Mesenchymal stem cell (in vitro differentiated cells and primary cell): ENCODE measurements around the gene WBP1L.
"Not testable (repeated sequence)": the region's sequence is repeated elsewhere in the genome, so short reads cannot be mapped to it uniquely, and the experiment has no call there.

Experiments
- DNase-seq: peaks from one replicate; pipeline ENCODE4 v3.0.0-alpha.2; 2013
- H2AFZ ChIP-seq: one replicate; pipeline ENCODE4 v1.6.1; 2013; ENCODE audit warnings: low read depth, mild to moderate bottlenecking, control low read depth, inconsistent platforms, low read length, moderate library complexity
- H2AK5ac ChIP-seq: 2 replicates; pipeline ENCODE4 v1.6.1; 2013; ENCODE audit warnings: low read length, moderate library complexity, mild to moderate bottlenecking, inconsistent platforms; ENCODE audit not compliant: severe bottlenecking
- H2BK120ac ChIP-seq: one replicate; pipeline ENCODE4 v1.6.1; 2013; ENCODE audit warnings: low read depth, mild to moderate bottlenecking, inconsistent platforms, low read length, moderate library complexity
- H2BK12ac ChIP-seq, 2 experiments: one replicate each; pipeline ENCODE4 v1.6.1; 2013; ENCODE audit warnings: inconsistent platforms in 2 of 2, low read length in 2 of 2, mild to moderate bottlenecking in 2 of 2, moderate library complexity in 2 of 2, control low read depth in 1 of 2
- H2BK15ac ChIP-seq: one replicate; pipeline ENCODE4 v1.6.1; 2013; ENCODE audit warnings: mild to moderate bottlenecking, low read depth, inconsistent platforms; ENCODE audit not compliant: poor library complexity, severe bottlenecking
- H2BK5ac ChIP-seq: 2 replicates; pipeline ENCODE4 v1.6.1; 2013; ENCODE audit warnings: low read depth, mild to moderate bottlenecking, low read length, control low read depth, inconsistent platforms; ENCODE audit not compliant: poor library complexity, severe bottlenecking
- H3K14ac ChIP-seq, 2 experiments: one replicate each; pipeline ENCODE4 v1.6.1; 2013; ENCODE audit warnings: inconsistent platforms in 2 of 2, low read length in 2 of 2, control low read depth in 1 of 2, mild to moderate bottlenecking in 1 of 2, moderate library complexity in 1 of 2
- H3K18ac ChIP-seq, 2 experiments: one replicate each; pipeline ENCODE4 v1.6.1; 2013; ENCODE audit warnings: inconsistent platforms in 2 of 2, low read length in 2 of 2, control low read depth in 1 of 2, low read depth in 1 of 2, mild to moderate bottlenecking in 1 of 2
- H3K23ac ChIP-seq, 2 experiments: one replicate each; pipeline ENCODE4 v1.6.1; 2013; ENCODE audit warnings: inconsistent platforms in 2 of 2, low read length in 2 of 2, mild to moderate bottlenecking in 2 of 2, moderate library complexity in 2 of 2, control low read depth in 1 of 2
- H3K27ac ChIP-seq: 2 replicates; pipeline ENCODE4 v1.5.1; 2013; ENCODE audit warnings: mild to moderate bottlenecking, moderate library complexity, low read length, control low read depth, inconsistent platforms; ENCODE audit not compliant: poor library complexity, severe bottlenecking
- H3K27me3 ChIP-seq, 2 experiments: 2 replicates each; pipeline versions ENCODE4 v1.6.1 to v1.7.0; 2013; ENCODE audit warnings: low read length in 2 of 2, mild to moderate bottlenecking in 2 of 2, moderate library complexity in 2 of 2, control low read depth in 1 of 2, inconsistent platforms in 1 of 2; ENCODE audit not compliant: control insufficient read depth in 1 of 2, insufficient read depth in 1 of 2
- H3K36me3 ChIP-seq, 2 experiments: 2 replicates each; pipeline versions ENCODE4 v1.6.1 to v1.7.0; 2013; ENCODE audit warnings: low read length in 2 of 2, control low read depth in 1 of 2, inconsistent platforms in 1 of 2, low read depth in 1 of 2, mild to moderate bottlenecking in 1 of 2; ENCODE audit not compliant: insufficient read depth in 2 of 2, control insufficient read depth in 1 of 2
- H3K4ac ChIP-seq, 2 experiments: one replicate each; pipeline ENCODE4 v1.6.1; 2013; ENCODE audit warnings: inconsistent platforms in 2 of 2, low read length in 2 of 2, mild to moderate bottlenecking in 2 of 2, moderate library complexity in 2 of 2, control low read depth in 1 of 2, low read depth in 1 of 2
- H3K4me1 ChIP-seq: 2 replicates; pipeline ENCODE4 v1.6.1; 2013; ENCODE audit warnings: low read depth, low read length, control low read depth; ENCODE audit not compliant: control insufficient read depth, insufficient read depth
- H3K4me2 ChIP-seq: 2 replicates; pipeline ENCODE4 v1.6.1; 2013; ENCODE audit warnings: low read length, mild to moderate bottlenecking, inconsistent platforms; ENCODE audit not compliant: poor library complexity, severe bottlenecking
- H3K4me3 ChIP-seq, 2 experiments: 2 replicates each; pipeline versions ENCODE4 v1.5.1 to v1.7.0; 2013; ENCODE audit warnings: low read length in 2 of 2, mild to moderate bottlenecking in 2 of 2, control low read depth in 1 of 2, low read depth in 1 of 2; ENCODE audit not compliant: insufficient read depth in 1 of 2
- H3K79me1 ChIP-seq: replicated peaks from 2 replicates; pipeline ENCODE4 v1.6.1; 2013; ENCODE audit warnings: mild to moderate bottlenecking, control low read depth, low read length, inconsistent platforms; ENCODE audit not compliant: poor library complexity, severe bottlenecking
- H3K9ac ChIP-seq: 2 replicates; pipeline ENCODE4 v1.7.0; 2013; ENCODE audit warnings: mild to moderate bottlenecking, low read length, moderate library complexity
- H3K9me3 ChIP-seq: 2 replicates; pipeline ENCODE4 v1.7.0; 2013; ENCODE audit warnings: mild to moderate bottlenecking, low read length; ENCODE audit not compliant: control insufficient read depth
- H4K8ac ChIP-seq: one replicate; pipeline ENCODE4 v1.6.1; 2013; ENCODE audit warnings: inconsistent platforms, mild to moderate bottlenecking, low read length, moderate library complexity
- H4K91ac ChIP-seq: one replicate; pipeline ENCODE4 v1.6.1; 2013; ENCODE audit warnings: mild to moderate bottlenecking, low read length, inconsistent platforms
- WGBS: methylation state at CpG from one replicate; pipeline ENCODE4 v1.1.7; 2013; ENCODE audit warnings: mixed read lengths; 5-methylcytosine and 5-hydroxymethylcytosine counted together

WBP1L gene

GRCh38 chr10:102835007-102835482, 91.3 kb downstream of the WBP1L start:
- H3K4me3 ChIP-seq, result no peak overlapping the region
- peaks cover 13% of the 10 kb centered on the region for H3K9me3 ChIP-seq
- no peaks in the 10 kb centered on the region for H3K36me3 ChIP-seq
- H2BK12ac ChIP-seq, result no peak overlapping the region
- no peak overlapping the region for H3K14ac ChIP-seq
- H2AFZ ChIP-seq, result no peak overlapping the region
- H2BK5ac ChIP-seq, result no peak overlapping the region
- H3K27me3 ChIP-seq, result peaks cover 5 to 17% of the 10 kb centered on the region in 2 experiments
- H4K91ac ChIP-seq, result no peak overlapping the region
- H3K18ac ChIP-seq, result no peak overlapping the region
- 72% methylated on average over 11 of the region's 11 CpGs for WGBS
- no peak overlapping the region for H3K4ac ChIP-seq
- no peak overlapping the region for H3K9ac ChIP-seq
- H2AK5ac ChIP-seq, result no peak overlapping the region
- no peak overlapping the region for H2BK120ac ChIP-seq
- H3K4me2 ChIP-seq, result no peak overlapping the region
- DNase-seq, result peak; percentile 80
- H3K27ac ChIP-seq, result no peak overlapping the region
- H4K8ac ChIP-seq, result no peak overlapping the region
- no peaks in the 10 kb centered on the region for H3K4me1 ChIP-seq
- H2BK15ac ChIP-seq, result no peak overlapping the region
- no peak overlapping the region for H3K23ac ChIP-seq
- H3K79me1 ChIP-seq, result no peaks in the 10 kb centered on the region

GRCh38 chr10:102837230-102837721, 93.5 kb downstream of the WBP1L start, which contains the start of gene CYP17A1:
Gene CYP17A1 (minus strand): TSS chr10:102837413. CDS start chr10:102837361, 52 bp downstream.
- Histone ChIP-seq H2BK15ac (no peak within 1 kb of the TSS), H3K36me3 (no peaks in the 10 kb centered on the region), H3K4me2 (no peak within 1 kb of the TSS), H2BK5ac (no peak within 1 kb of the TSS), H3K9ac (no peak within 1 kb of the TSS), H2AFZ (no peak within 1 kb of the TSS), H3K23ac (no peak within 1 kb of the TSS), H3K4ac (no peak within 1 kb of the TSS), H3K4me3 (no peak within 1 kb of the TSS), H4K91ac (no peak within 1 kb of the TSS), H3K27ac (no peak within 1 kb of the TSS), H2BK120ac (no peak within 1 kb of the TSS), H4K8ac (no peak within 1 kb of the TSS), H3K27me3 (peaks cover 9 to 19% of the 10 kb centered on the region in 2 experiments), H2BK12ac (no peak within 1 kb of the TSS), H3K4me1 (no peaks in the 10 kb centered on the region), H2AK5ac (no peak within 1 kb of the TSS), H3K79me1 (no peaks in the 10 kb centered on the region), H3K14ac (no peak within 1 kb of the TSS), H3K9me3 (peaks cover 13% of the 10 kb centered on the region), H3K18ac (no peak within 1 kb of the TSS)
- no peak for DNase-seq
- 93% methylated on average over 5 of the region's 5 CpGs for WGBS

GRCh38 chr10:102838276-102838927, 94.7 kb downstream of the WBP1L start:
- not testable (repeated sequence) for H2BK5ac ChIP-seq

GRCh38 chr10:102841827-102842345, 98.1 kb downstream of the WBP1L start:
- H3K36me3 ChIP-seq, result no peaks in the 10 kb centered on the region
- H3K27ac ChIP-seq, result no peak overlapping the region
- no peak overlapping the region for H3K14ac ChIP-seq
- H3K23ac ChIP-seq, result no peak overlapping the region
- no peaks in the 10 kb centered on the region for H3K4me1 ChIP-seq
- DNase-seq, result no peak
- no peak overlapping the region for H4K8ac ChIP-seq
- no peak overlapping the region for H2BK5ac ChIP-seq
- H3K9ac ChIP-seq, result no peak overlapping the region
- H3K18ac ChIP-seq, result no peak overlapping the region
- H3K4me3 ChIP-seq, result no peak overlapping the region
- no peak overlapping the region for H2AK5ac ChIP-seq
- H2BK120ac ChIP-seq, result no peak overlapping the region
- peaks cover 16% of the 10 kb centered on the region for H3K9me3 ChIP-seq
- no peak overlapping the region for H4K91ac ChIP-seq
- peaks cover 9 to 16% of the 10 kb centered on the region in 2 experiments for H3K27me3 ChIP-seq
- no peak overlapping the region for H3K4ac ChIP-seq
- H3K79me1 ChIP-seq, result no peaks in the 10 kb centered on the region
- no peak overlapping the region for H2AFZ ChIP-seq
- H3K4me2 ChIP-seq, result no peak overlapping the region
- no peak overlapping the region for H2BK12ac ChIP-seq
- WGBS, result 91% methylated on average over 11 of the region's 11 CpGs
- no peak overlapping the region for H2BK15ac ChIP-seq

More at GRCh38 chr10:102838276-102838927, 94.7 kb downstream of the WBP1L start:
- not testable (repeated sequence) for H3K4me2 ChIP-seq, H3K18ac ChIP-seq, H4K8ac ChIP-seq, H3K4ac ChIP-seq, H2BK120ac ChIP-seq, H4K91ac ChIP-seq, H3K23ac ChIP-seq, H3K4me1 ChIP-seq, H3K14ac ChIP-seq, H2AFZ ChIP-seq, H3K9ac ChIP-seq, DNase-seq, H3K4me3 ChIP-seq, H3K27ac ChIP-seq, H2AK5ac ChIP-seq, H2BK12ac ChIP-seq, H3K36me3 ChIP-seq, H2BK15ac ChIP-seq, H3K79me1 ChIP-seq
- peaks cover 13% of the 10 kb centered on the region for H3K9me3 ChIP-seq
- 91% methylated on average over 8 of the region's 9 CpGs for WGBS
- H3K27me3 ChIP-seq, result peaks cover 16 to 24% of the 10 kb centered on the region in 2 experiments
